NK-92 (cell line): ENCODE measurements around the gene FASTKD2.
"Not testable (repeated sequence)": the region's sequence is repeated elsewhere in the genome, so short reads cannot be mapped to it uniquely, and the experiment has no call there.

ENCODE experiments used
- DNase-seq: peaks from one replicate; lab custom pipeline; 2025; ENCODE audit not compliant: unreplicated experiment; lab: John Stamatoyannopoulos, UW

Gene FASTKD2

DNA sequence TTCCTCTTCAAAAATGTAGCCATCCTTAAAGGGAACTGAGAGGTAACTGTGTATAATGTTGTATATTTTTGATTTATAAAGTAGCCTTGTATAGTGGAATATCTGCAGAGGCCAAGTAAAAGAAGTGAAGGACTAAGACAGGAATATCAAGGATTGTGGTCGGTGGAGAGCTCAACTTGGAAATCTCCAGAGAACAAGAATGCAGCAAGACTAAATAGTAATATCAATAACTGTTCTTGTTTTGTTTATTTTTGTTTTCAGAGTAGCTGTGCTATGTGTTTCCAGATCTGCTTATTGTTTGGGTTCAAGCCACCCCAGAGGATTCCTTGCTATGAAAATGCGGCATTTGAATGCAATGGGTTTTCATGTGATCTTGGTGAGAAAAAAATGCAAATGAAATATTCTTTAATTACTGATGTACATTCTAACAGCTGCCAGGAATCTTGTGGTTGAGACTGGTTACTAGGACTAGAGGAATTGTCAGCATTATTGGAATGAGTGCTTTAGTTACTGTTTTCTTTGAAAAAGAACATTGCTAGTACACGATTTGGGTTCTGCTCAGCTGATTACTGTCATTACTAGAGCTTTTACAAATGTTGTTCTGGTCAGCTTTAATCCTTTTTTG lies 25.0 kb downstream of the FASTKD2 start:
- no peak for DNase-seq

DNA sequence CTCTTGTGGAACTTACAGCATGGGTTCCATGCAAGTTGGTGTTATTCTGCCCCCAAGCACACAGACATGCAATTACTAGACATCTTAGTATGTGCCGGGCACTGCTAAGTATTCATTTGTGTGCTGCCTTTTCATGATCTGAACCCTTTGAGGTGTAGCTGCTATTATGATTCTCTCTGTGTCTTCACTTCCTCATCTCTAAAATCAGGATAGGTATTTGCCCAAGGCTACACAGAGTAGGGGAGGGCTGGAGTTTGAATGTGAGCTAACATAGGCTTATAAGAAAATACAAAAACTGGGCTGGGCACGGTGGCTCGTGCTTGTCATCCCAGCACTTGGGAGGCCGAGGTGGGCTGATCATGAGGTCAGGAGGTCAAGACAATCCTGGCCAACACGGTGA lies 27.2 kb downstream of the FASTKD2 start:
- DNase-seq = no peak

DNA sequence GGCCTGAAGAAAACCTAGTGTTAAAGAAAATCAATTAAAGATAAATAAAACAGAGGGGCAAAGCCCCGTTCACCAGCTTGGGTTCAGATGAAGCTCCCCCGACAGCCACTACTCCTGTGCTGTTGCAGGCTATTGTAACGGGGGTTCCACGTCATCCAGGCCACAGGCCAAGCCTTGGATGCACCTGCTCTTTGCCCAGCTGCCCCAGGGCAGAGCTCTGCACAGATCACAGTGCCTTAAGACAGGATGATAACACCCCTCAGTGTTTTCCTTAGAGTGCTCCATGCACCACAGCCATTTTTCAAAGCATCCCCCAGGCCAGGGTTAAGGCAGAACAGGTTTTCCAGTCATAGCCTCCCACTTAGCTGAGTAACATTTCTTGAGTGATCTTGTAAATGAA lies 32.0 kb downstream of the FASTKD2 start:
- no peak for DNase-seq

DNA sequence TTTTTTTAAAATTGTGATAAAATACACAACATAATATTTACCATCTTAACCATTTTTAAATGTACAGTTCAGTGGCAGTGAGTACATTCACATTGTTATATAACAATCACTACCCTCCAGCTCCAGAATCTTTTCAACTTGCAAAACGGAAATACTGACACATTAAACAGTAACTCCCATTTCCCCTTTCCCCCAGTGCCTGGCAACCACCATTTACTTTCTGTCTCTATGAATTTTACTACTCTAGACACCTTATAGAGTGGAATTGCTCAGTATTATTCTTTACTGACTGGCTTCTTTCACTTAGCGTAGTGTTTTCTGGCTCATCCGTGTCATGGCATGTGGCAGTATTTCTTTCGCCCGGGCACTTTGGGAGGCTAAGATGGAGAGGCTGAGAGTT lies 32.6 kb downstream of the FASTKD2 start:
- DNase-seq = no peak

DNA sequence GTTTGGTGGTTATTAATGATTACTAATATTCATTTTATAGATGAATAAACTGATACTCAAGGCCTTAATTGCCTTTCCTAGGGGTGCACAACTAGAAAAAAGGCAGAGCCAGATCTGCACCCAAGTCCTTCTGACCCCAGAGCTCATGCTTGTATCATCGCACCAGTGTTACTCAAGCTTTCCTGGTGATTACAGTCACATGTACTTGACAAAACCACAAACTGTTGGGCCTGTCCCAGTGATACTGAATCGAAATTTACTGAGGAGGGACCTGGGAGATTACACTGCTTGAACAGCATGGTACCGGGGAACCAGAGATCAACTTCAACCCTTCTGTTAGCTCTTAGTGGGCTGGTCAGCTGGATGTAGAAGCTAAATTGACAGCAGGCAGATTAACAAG lies 33.7 kb downstream of the FASTKD2 start:
- no peak for DNase-seq

DNA sequence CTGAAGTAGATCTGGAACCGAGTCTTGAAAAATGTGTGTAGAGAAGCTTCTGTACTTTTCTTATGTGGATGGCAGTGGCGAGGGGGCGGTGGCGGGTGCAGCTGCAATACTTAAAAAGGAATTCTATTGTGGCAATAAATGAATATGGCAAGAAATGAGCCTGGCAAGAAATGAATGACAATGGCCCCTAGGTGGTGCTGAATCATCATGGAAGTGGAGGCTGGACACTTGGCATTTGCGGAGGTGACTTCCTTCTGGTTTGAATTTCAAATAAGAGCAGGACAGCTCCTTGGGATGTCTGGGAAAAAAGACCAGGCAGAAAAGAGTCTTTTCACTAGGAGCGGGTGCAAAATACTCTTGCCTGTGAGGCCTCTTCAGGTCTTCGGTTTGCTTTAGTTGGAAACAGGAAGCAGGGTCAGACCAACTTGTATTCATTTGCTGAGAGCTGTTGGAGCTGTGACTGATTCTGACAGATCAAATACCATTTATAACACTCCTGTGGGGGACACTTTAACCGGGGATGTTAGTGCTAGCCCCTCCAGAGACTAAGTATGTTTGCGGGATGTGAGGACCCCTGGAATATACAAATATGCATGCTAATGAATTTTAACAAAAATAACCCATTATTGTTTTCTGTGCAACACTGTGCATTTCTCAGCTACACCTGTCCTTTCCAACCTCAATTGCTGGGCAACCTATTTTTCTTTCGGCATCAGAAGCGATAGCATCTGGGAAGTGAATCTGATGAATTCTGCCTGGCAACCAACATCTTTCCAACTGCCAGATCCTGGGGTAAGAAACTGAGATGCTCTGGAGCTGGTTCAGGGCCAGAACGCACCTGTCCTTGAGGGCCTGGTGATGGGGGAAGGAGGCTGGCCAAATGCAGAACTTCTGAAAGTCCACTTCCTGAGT lies 35.4 kb downstream of the FASTKD2 start:
- DNase-seq = no peak

DNA sequence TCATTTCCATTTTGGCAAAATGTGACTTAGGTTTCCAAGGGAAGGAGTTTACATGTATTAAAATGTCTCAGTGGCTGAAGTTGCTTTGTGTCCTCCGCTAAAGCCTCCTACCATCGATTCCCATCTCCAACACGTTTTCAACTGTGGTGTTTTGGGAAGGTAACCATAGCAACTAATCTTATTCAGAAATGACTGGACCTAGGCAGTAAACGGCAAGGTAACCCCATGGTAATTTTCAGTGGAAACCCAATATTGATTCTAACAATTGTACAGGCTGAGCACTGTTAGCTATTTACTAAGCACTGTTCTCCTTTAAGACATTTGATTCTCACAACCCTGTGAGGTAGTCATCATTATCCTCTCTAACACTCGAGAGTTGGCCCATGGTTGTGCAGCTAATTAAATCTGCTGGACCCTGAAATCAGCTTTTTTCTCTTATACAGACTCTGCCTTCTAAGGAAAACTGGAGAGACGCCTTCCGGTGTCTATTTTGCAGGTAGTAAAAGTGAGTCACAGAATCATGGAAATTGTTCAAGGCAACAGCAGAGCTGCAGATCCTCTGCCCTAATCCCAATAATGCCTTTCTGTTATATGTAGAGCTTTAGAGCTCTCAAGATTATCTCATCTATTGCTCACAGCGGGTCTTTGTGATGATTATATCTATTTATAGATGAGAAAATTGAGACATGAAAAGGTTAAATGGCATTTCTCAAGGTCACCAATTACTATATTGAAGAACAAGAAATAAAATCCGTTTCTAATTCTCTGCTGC lies 36.2 kb downstream of the FASTKD2 start:
- no peak for DNase-seq

DNA sequence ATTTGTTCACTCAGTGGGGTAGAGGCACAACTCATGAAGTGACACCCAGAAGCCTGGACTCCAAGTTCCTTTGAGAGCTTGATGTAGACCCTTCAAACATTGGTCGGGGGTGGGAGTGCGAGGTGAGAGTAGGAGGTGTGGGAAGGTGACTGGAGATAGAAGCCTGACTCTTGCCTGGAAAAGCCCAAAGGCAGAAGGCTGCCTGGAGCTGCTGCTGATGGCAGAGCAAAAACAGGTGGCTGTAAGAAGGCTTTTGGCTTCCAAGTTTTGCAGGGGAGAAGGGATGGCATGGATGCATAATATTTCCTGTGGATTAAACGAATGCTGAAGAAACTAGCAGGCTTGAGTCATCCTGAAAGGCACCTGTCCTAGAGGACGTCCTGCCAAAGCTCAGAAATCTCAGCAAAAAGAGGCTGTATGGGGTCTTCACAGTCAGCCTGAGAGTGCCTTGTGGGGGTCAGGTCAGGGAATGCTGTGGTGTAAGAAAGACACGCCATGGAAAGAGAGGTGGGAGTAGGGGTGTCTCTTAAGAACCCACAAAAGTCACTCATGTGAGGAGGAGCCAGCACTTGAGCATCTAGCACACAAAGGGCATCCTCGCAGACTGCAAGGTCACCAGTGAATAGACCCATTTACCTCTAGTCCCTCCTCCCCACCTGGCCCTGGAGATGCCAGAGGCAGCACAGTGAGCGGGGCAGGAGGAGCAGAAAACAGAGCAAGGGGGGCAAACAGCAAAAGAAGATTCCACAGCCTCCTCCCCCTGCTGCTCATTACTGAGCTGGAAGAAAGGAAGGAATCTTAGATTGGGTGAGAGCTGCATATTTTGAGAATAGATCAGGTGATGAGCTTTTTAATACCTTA lies 37.5 kb downstream of the FASTKD2 start:
- DNase-seq = no peak

DNA sequence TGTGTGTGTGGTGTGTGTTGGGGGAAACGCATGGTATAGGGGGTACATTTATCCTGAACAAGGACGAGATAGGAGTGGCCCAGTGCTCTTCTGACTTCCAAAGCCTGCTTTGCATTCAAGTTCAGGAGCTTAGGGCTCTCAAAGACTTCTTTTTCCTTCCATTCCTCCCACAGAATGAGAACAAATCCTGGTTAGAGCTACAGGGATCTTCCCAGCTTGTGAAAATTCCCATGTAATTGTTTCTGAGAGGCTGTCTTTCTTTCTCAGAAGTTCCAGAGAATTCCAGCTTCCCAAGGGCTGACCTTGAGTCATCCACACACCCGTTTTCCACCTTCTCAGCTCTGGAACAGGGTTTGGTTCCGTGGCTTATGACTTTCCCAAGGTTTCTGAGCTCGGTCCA lies 38.9 kb downstream of the FASTKD2 start:
- no peak for DNase-seq

DNA sequence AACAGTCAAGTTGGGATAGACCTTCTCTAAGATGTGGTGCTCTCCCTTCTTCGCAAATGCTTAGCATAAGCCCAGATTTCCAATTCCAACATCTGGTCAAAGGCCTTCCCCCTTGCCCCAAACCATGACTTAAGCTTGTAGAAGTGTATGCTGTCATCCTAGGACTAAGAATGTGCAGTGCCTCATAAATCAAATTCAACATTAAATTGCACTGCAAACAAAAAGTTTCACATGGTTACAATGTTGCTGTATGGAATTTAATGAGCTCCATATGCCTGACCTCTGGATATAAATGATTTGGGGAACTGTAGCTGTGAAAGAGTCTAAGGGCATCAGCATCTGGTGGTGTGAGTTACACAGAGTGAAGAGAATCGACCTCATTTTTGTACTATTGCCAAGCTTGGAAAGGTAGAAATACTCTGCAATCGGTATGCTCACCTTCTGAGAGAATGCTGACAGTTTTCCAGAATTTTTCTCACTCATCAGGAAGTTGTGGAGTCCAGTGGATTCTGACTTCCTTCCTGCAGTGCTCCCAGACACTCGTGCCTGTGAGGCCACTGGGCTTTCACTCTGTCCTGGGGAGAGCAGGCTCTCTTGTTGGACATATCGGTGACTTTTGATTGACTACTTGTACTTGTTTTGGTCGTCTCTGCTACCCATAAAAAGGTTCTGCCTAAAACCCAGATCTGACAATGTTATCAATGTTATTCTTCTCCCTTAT lies 40.6 kb downstream of the FASTKD2 start:
- DNase-seq = no peak

DNA sequence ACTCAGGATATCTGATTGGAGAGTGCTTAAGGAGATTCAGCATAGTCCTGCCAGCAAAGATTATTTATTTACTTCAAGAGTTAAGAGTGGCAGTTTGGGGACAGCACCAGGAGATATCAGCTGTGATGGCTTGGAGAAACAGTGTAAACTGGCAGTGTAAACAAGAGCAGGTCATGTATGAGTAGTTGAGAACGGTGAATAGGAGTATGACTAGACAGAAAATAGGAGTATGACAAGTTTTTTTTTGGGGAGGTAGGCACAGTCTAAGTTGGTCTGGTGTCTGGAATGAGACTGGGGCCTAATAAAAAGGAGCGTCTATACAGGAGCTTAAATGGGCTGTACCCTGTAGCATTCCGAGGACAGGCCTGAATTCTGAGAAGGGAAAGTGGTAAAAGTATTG lies 42.2 kb downstream of the FASTKD2 start:
- DNase-seq = not testable (repeated sequence)

DNA sequence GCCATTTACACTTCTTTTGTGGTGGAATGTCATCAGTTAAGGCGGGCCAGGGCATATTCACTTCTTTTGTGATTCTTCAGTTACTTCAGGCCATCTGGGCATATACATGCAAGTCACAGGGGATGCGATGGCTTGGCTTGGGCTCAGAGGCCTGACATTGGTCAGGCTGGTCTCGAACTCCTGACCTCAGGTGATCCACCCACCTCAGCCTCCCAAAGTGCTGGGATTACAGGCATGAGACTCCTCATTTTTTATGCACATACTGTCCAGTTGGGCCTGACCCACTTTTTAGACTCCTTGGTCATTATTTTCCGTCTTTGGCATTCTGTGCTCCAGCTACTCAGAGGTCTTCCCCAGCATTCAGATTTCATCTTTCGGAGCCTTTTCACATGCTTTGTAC lies 47.1 kb downstream of the FASTKD2 start:
- DNase-seq = not testable (repeated sequence)

DNA sequence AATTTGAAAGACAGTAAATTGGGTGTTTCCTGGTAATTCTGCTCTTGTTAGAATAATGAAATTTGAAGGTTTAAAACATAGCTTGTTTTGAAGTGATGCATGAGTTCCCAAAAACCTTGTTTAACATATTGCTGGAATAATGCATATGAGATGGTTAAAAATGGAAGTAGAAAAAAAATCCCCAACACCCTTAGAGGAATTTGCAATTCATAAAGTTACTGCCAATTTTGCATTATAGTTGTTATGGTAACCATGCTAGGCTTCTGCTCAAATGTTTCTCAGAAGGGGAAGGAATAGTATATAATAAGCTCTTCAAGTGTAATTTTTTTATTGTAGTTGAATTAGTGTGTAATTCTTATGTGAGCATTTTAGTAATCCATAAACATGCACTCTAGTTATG lies 49.1 kb downstream of the FASTKD2 start:
- no peak for DNase-seq

DNA sequence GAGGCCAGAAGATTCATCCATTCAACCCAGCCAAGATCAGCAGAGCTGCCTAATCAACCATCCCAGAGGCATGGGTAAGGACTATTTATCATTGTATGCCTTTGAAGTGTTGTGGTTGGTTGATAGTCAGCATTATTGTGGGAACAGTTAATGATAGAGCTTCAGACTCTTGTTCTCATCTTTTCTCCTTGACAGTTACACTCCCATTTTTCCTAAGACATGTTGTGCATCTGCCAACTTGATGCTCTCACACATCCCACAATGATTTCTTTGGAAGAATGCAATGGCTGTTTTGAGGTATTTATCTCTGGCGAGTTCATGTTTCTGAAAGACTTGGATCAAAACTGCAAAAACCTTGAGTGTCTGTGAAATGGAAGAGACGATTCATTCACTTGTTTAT lies 55.4 kb downstream of the FASTKD2 start:
- DNase-seq = no peak

DNA sequence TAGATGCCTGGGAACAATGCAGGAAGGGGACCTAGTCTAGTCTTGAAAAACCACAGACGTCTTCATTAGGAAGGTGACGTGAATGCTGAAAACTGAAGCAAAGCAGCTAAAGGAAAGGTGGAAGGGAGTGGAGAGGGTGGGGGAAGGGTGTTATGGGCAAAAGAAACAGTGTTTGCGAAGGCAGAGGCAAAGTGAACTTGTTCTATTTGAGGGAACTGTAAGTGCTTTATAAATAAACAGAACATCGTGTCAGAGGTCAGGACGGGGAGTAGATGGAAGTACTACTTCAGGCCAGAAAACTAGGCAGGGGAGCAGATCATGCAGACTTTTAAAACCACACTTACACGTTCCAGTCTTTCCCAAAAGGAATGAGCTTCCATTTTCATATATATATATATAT lies 57.8 kb downstream of the FASTKD2 start:
- DNase-seq = no peak

DNA sequence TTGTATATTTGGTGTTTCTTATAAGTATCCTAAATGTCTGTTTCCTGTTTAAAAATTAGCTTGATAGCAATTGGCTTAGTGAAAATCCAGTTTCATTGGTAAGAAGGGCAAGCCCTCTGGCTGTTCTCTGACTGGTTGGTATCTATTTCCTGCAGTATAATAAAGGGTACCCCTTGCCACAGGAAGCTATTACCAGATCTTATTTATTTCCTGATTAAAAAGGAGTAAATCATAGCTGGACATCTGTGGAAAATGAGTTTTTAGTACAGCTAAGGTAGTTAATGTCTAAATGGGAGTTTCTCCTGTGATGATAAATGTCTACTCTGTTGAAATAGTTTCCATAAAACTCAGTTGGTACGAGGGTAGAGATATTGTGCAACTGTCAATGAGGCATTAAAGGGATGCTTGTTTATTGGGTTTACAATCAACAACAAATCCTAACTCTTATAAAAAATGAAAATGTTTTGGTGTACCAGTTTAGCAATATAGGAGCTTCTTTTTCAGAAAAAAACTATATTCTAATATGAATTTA lies 58.7 kb downstream of the FASTKD2 start:
- DNase-seq = no peak

DNA sequence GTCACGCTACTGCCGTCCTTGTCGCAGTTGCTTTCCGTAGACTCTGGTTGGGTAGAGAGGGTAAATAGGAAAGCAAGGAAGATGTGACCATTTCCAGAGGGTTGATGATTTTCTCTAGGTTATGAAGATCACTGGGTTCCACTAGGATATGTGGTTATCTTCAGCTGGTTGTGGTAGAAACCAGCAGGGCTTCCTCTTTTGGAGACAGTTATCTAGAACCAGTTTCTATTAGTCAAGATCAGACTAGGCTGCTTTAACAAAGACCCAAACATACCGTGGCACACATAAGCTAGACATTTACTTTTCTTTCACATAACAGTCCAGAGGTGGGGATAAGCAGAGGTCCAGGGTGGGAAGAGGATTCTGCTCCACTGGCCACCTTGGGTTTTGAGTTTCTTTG lies 59.6 kb downstream of the FASTKD2 start:
- DNase-seq = no peak

DNA sequence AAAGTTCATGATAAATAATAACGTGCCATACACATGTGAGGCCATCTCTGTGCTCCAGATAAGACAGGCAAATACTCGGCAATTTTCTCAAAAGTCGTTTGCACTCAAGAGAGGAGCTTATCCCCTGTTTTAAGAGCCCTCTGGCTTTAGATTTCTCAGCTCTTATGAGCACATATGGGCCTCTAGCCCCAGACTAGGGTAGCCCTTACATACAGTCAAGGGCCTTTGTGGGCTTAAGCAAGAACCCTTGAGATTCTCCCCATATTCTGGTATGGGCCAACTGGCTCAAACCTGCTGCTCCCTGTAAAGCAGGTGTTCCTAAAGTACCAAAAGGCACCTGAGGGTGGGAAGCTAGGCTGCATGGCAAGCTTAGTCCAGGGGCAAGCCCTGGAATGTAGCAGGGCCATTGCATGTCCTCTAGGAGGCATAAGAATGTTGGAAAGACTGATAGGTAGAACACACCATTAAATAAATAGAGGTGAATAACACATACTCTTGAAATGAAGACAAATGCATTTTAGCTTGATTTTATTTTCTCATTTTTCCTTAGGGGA lies 66.1 kb downstream of the FASTKD2 start:
- DNase-seq = no peak

DNA sequence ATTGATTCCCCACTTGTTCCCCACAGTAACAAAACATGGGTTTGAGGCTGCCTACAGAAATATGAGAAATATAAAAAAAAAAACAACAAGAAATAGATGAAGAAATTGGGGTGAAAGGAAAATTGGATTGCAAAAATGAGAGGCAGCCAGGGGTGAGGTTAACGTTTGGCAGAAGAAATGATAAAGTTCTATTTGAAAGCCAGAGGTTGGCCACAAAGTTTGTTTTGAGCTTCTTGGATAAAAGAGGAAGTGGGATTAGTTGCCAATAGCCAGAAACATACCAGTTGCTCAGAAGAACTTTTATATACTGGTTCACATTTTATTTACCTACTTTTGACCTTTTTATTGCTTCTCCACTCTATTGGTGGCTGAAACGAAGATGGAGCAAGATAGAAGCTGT lies 67.5 kb downstream of the FASTKD2 start:
- DNase-seq = no peak

DNA sequence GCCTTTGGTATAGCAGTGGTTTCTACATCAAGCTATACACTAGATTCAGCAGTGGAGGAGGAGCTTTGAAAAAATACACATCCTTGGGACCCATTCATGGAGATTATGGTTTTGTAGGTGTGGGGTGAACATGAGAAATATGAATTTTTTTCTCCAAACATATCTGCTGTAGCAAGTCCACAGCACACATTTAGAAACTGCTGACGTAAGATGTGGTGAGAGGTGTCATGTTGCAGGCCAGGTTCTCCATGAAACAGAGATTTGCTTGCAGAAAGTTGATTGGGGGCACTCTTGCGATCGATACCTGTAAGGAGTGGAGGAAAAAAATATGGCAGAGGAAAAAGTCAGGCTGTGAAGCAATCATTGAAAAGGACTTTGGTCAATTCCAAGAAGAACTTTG lies 67.9 kb downstream of the FASTKD2 start:
- no peak for DNase-seq
